Measurements from ENCODE around the gene TRERF1.

TRERF1 gene

GRCh38 chr6:42292004-42292740 lies 159.6 kb downstream of the TRERF1 start:
- no peak overlapping the region for H3K27ac ChIP-seq
- TF ChIP-seq CTCF (conservative IDR thresholded peaks at IDR 0.05) = no peak

GRCh38 chr6:42287756-42288155 lies 164.0 kb downstream of the TRERF1 start:
- H3K27ac ChIP-seq = no peak overlapping the region
- no peak for TF ChIP-seq CTCF (conservative IDR thresholded peaks at IDR 0.05)

- no peak overlapping the region for H3K27ac ChIP-seq
- TF ChIP-seq CTCF (conservative IDR thresholded peaks at IDR 0.05) = no peak
Measured at GRCh38 chr6:42281570-42281969, 170.2 kb downstream of the TRERF1 start.

- H3K27ac ChIP-seq = no peak overlapping the region
- TF ChIP-seq CTCF (conservative IDR thresholded peaks at IDR 0.05) = no peak
Measured at GRCh38 chr6:42280966-42281533, 170.7 kb downstream of the TRERF1 start.

- H3K27ac ChIP-seq = no peak overlapping the region
- no peak for TF ChIP-seq CTCF (conservative IDR thresholded peaks at IDR 0.05)
Measured at GRCh38 chr6:42279966-42280629, 171.6 kb downstream of the TRERF1 start.

- H3K27ac ChIP-seq = no peak overlapping the region
Measured at GRCh38 chr6:42279144-42279781, 172.5 kb downstream of the TRERF1 start.

More at GRCh38 chr6:42279144-42279781, 172.5 kb downstream of the TRERF1 start:
- no peak for TF ChIP-seq CTCF (conservative IDR thresholded peaks at IDR 0.05)
